ENCODE results near the gene WWOX. TPM values are rescaled to one million over a fixed set of nuclear protein-coding genes. Genes with fewer than 3 reads are reported as not detected.

Gene WWOX
- total and polyA plus RNA-seq, 2 donors = 15.4 to 23.9 TPM

DNA sequence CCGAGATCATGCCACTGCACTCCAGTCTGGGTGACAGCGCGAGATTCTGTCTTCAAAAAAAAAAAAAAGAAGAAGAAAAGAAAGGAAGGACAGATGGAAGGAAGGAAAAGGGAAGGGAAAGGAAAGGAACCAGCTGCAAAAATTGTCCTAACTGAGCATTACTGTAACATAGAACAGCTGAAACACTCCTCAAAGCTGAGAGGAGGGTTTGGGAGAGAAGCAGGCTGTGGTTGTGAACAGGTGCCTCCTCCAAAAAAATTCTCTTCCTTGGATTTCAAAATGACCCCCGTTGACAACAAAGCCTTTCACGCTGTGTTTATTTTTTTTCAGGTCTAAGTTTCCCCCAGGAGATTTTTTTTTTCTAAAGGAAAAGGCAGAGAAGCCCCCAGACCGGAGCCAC is 541.4 kb downstream of the WWOX start:
- no peaks in the 10 kb centered on the region for H3K4me1 ChIP-seq (ENCODE audit: control insufficient read depth in 2 of 2, insufficient read depth in 2 of 2, low read length in 2 of 2)

DNA sequence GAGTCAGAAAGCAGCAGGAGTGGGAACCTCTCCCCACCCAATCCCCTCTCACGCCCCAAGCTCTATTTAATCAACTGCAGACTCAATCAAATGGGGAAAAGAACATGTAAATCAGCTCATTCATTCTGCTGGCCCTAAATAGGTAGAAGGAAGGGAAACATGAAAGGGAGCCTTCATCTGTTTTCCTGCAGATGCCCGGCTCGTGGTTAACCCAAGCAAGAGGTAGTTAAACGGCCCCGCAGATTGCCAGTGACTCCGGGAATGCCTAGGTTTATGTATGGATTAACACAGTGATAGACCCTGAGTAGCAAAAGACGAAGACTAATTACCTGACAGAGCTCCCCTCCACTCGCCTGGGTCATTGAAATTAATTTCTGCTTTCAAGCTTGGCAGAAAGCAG is 542.0 kb downstream of the WWOX start:
- 26% methylated on average over 8 of the region's 8 CpGs for WGBS
- no peak overlapping the region for H3K27ac ChIP-seq (ENCODE audit: low read depth in 1 of 2, low read length in 1 of 2)
- no peak for DNase-seq (ENCODE audit: low read depth in 6 of 9, low spot score in 9 of 9)
- no peak overlapping the region for H3K4me3 ChIP-seq (ENCODE audit: low read length in 2 of 2)
- no peaks in the 10 kb centered on the region for H3K4me1 ChIP-seq (ENCODE audit: control insufficient read depth in 2 of 2, insufficient read depth in 2 of 2, low read length in 2 of 2)
- H3K27me3 ChIP-seq (ENCODE audit: control insufficient read depth in 2 of 2, insufficient read depth in 1 of 2, low read length in 1 of 2) = no peaks in the 10 kb centered on the region
- H3K36me3 ChIP-seq (ENCODE audit: control insufficient read depth in 2 of 2, insufficient read depth in 2 of 2, low read length in 1 of 2) = no peaks in the 10 kb centered on the region
- H3K9me3 ChIP-seq (ENCODE audit: control insufficient read depth in 2 of 2, insufficient read depth in 1 of 2, low read length in 1 of 2) = no peaks in the 10 kb centered on the region

More for the DNA sequence above, 541.4 kb downstream of the WWOX start:
- Histone ChIP-seq H3K9me3 (ENCODE audit: control insufficient read depth in 2 of 2, insufficient read depth in 1 of 2, low read length in 1 of 2) (no peaks in the 10 kb centered on the region), H3K27ac (ENCODE audit: low read depth in 1 of 2, low read length in 1 of 2) (no peak overlapping the region), H3K4me3 (ENCODE audit: low read length in 2 of 2) (no peak overlapping the region), H3K36me3 (ENCODE audit: control insufficient read depth in 2 of 2, insufficient read depth in 2 of 2, low read length in 1 of 2) (no peaks in the 10 kb centered on the region), H3K27me3 (ENCODE audit: control insufficient read depth in 2 of 2, insufficient read depth in 1 of 2, low read length in 1 of 2) (no peaks in the 10 kb centered on the region)
- 60% methylated on average over 6 of the region's 6 CpGs for WGBS
- DNase-seq (ENCODE audit: low read depth in 6 of 9, low spot score in 9 of 9) = no peak

DNA sequence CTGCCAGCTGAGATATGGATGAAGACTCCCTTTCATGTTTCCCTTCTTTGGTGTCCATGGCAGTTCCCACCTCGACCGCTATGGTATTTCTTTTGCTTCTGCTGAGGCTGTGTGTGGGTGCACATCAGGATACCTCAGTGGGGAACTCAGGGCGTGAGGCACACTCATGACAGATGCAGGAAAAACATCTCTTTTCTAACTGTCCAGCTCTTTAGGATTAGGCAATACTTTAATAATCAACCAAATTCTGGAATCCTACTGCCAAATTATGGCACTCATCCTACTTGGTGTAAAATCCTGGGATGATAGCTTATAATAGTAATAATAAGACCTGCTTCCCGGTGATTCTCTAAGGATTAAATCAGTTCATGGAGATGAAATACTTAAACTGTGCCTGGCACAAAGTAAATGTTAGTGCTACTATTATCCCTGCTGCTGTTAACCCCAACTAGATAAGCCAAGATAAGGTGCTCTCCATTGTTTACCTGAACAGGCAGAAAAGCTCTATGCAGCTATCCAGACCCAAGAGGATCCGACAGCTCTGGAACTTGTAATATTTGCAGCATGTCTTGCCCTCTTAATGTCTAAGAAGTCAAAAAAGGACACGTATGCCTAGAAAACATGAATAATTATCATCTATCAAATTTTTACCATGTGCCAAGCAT is 543.3 kb downstream of the WWOX start:
- WGBS = 95% methylated on average over 6 of the region's 6 CpGs
- no peaks in the 10 kb centered on the region for H3K27me3 ChIP-seq (ENCODE audit: control insufficient read depth in 2 of 2, insufficient read depth in 1 of 2, low read length in 1 of 2)
- no peaks in the 10 kb centered on the region for H3K4me1 ChIP-seq (ENCODE audit: control insufficient read depth in 2 of 2, insufficient read depth in 2 of 2, low read length in 2 of 2)
- H3K4me3 ChIP-seq (ENCODE audit: low read length in 2 of 2) = no peak overlapping the region
- no peaks in the 10 kb centered on the region for H3K36me3 ChIP-seq (ENCODE audit: control insufficient read depth in 2 of 2, insufficient read depth in 2 of 2, low read length in 1 of 2)
- DNase-seq (ENCODE audit: low read depth in 6 of 9, low spot score in 9 of 9) = no peak
- H3K27ac ChIP-seq (ENCODE audit: low read depth in 1 of 2, low read length in 1 of 2) = no peak overlapping the region
- no peaks in the 10 kb centered on the region for H3K9me3 ChIP-seq (ENCODE audit: control insufficient read depth in 2 of 2, insufficient read depth in 1 of 2, low read length in 1 of 2)

- no peak overlapping the region for H3K27ac ChIP-seq (ENCODE audit: low read depth in 1 of 2, low read length in 1 of 2)
- no peaks in the 10 kb centered on the region for H3K27me3 ChIP-seq (ENCODE audit: control insufficient read depth in 2 of 2, insufficient read depth in 1 of 2, low read length in 1 of 2)
- H3K4me1 ChIP-seq (ENCODE audit: control insufficient read depth in 2 of 2, insufficient read depth in 2 of 2, low read length in 2 of 2) = no peaks in the 10 kb centered on the region
- 92% methylated on average over 4 of the region's 4 CpGs for whole genome bisulfite sequencing
- DNase-seq (ENCODE audit: low read depth in 6 of 9, low spot score in 9 of 9) = no peak
- H3K36me3 ChIP-seq (ENCODE audit: control insufficient read depth in 2 of 2, insufficient read depth in 2 of 2, low read length in 1 of 2) = no peaks in the 10 kb centered on the region
- H3K9me3 ChIP-seq (ENCODE audit: control insufficient read depth in 2 of 2, insufficient read depth in 1 of 2, low read length in 1 of 2) = no peaks in the 10 kb centered on the region
- no peak overlapping the region for H3K4me3 ChIP-seq (ENCODE audit: low read length in 2 of 2)
Observed at GRCh38 chr16:78645657-78646056, 546.2 kb downstream of the WWOX start.

GRCh38 chr16:78647019-78647418 is 547.6 kb downstream of the WWOX start:
- no peaks in the 10 kb centered on the region for H3K36me3 ChIP-seq (ENCODE audit: control insufficient read depth in 2 of 2, insufficient read depth in 2 of 2, low read length in 1 of 2)
- DNase-seq (ENCODE audit: low read depth in 6 of 9, low spot score in 9 of 9) = no peak
- H3K4me3 ChIP-seq (ENCODE audit: low read length in 2 of 2) = no peak overlapping the region
- no peak overlapping the region for H3K27ac ChIP-seq (ENCODE audit: low read depth in 1 of 2, low read length in 1 of 2)
- 81% methylated on average over 3 of the region's 3 CpGs for WGBS
- H3K27me3 ChIP-seq (ENCODE audit: control insufficient read depth in 2 of 2, insufficient read depth in 1 of 2, low read length in 1 of 2) = no peaks in the 10 kb centered on the region
- no peaks in the 10 kb centered on the region for H3K9me3 ChIP-seq (ENCODE audit: control insufficient read depth in 2 of 2, insufficient read depth in 1 of 2, low read length in 1 of 2)
- no peaks in the 10 kb centered on the region for H3K4me1 ChIP-seq (ENCODE audit: control insufficient read depth in 2 of 2, insufficient read depth in 2 of 2, low read length in 2 of 2)

DNA sequence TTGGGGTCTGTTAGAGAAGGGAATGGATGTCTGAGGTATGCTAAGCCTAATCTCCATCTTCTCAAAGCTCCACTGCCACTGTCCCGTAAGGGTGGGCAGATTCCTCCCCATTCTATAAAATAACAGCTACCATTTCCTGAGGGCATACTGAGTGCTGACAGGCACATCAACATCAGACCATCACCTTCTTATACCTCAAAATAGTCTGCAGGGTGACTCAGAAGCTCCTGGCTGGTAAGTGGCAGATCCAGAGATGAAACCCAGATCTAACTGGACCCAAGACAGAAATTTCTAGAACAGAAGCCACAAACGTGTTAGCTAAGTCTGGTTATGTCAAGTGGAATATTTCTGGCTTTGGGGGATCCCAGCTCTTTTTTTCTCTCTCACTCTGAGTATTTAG is 548.0 kb downstream of the WWOX start:
- H3K36me3 ChIP-seq (ENCODE audit: control insufficient read depth in 2 of 2, insufficient read depth in 2 of 2, low read length in 1 of 2) = no peaks in the 10 kb centered on the region
- H3K27me3 ChIP-seq (ENCODE audit: control insufficient read depth in 2 of 2, insufficient read depth in 1 of 2, low read length in 1 of 2) = no peaks in the 10 kb centered on the region
- no peaks in the 10 kb centered on the region for H3K4me1 ChIP-seq (ENCODE audit: control insufficient read depth in 2 of 2, insufficient read depth in 2 of 2, low read length in 2 of 2)
- DNase-seq (ENCODE audit: low read depth in 6 of 9, low spot score in 9 of 9) = no peak
- H3K27ac ChIP-seq (ENCODE audit: low read depth in 1 of 2, low read length in 1 of 2) = no peak overlapping the region
- no peaks in the 10 kb centered on the region for H3K9me3 ChIP-seq (ENCODE audit: control insufficient read depth in 2 of 2, insufficient read depth in 1 of 2, low read length in 1 of 2)
- no peak overlapping the region for H3K4me3 ChIP-seq (ENCODE audit: low read length in 2 of 2)
- WGBS = 97% methylated on average over 2 of the region's 2 CpGs

GRCh38 chr16:78648517-78648916 is 549.1 kb downstream of the WWOX start:
- Histone ChIP-seq H3K9me3 (ENCODE audit: control insufficient read depth in 2 of 2, insufficient read depth in 1 of 2, low read length in 1 of 2) (no peaks in the 10 kb centered on the region), H3K36me3 (ENCODE audit: control insufficient read depth in 2 of 2, insufficient read depth in 2 of 2, low read length in 1 of 2) (no peaks in the 10 kb centered on the region), H3K27ac (ENCODE audit: low read depth in 1 of 2, low read length in 1 of 2) (no peak overlapping the region), H3K4me3 (ENCODE audit: low read length in 2 of 2) (no peak overlapping the region), H3K4me1 (ENCODE audit: control insufficient read depth in 2 of 2, insufficient read depth in 2 of 2, low read length in 2 of 2) (no peaks in the 10 kb centered on the region), H3K27me3 (ENCODE audit: control insufficient read depth in 2 of 2, insufficient read depth in 1 of 2, low read length in 1 of 2) (no peaks in the 10 kb centered on the region)
- DNase-seq (ENCODE audit: low read depth in 6 of 9, low spot score in 9 of 9) = no peak
- WGBS = 90% methylated on average over 3 of the region's 3 CpGs

GRCh38 chr16:78650339-78651074 is 551.1 kb downstream of the WWOX start:
- Histone ChIP-seq H3K4me1 (ENCODE audit: control insufficient read depth in 2 of 2, insufficient read depth in 2 of 2, low read length in 2 of 2) (no peaks in the 10 kb centered on the region), H3K9me3 (ENCODE audit: control insufficient read depth in 2 of 2, insufficient read depth in 1 of 2, low read length in 1 of 2) (no peaks in the 10 kb centered on the region), H3K4me3 (ENCODE audit: low read length in 2 of 2) (no peak overlapping the region), H3K36me3 (ENCODE audit: control insufficient read depth in 2 of 2, insufficient read depth in 2 of 2, low read length in 1 of 2) (no peaks in the 10 kb centered on the region), H3K27me3 (ENCODE audit: control insufficient read depth in 2 of 2, insufficient read depth in 1 of 2, low read length in 1 of 2) (no peaks in the 10 kb centered on the region), H3K27ac (ENCODE audit: low read depth in 1 of 2, low read length in 1 of 2) (no peak overlapping the region)
- 96% methylated on average over 8 of the region's 8 CpGs for WGBS
- no peak for DNase-seq (ENCODE audit: low read depth in 6 of 9, low spot score in 9 of 9)

DNA sequence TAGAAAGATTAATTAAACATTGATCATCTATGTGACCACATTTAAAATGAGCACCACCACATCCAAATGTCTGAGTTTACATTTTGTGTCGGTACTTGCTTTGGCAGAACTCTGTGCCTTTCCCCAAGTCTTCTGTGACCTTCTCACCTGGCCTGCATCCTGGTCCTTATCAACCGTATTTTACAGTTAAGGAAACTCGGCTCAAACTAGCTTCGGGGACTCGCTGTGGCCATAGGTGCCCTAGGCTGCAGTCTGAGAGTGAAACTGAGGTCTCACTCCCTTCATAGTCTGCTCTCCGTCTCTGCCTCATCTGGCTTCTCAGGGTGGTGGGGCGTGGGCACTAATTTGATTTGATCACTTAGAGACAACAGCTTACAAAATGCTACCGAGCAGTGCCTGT is 555.5 kb downstream of the WWOX start:
- Histone ChIP-seq H3K27me3 (ENCODE audit: control insufficient read depth in 2 of 2, insufficient read depth in 1 of 2, low read length in 1 of 2) (no peaks in the 10 kb centered on the region), H3K9me3 (ENCODE audit: control insufficient read depth in 2 of 2, insufficient read depth in 1 of 2, low read length in 1 of 2) (no peaks in the 10 kb centered on the region), H3K36me3 (ENCODE audit: control insufficient read depth in 2 of 2, insufficient read depth in 2 of 2, low read length in 1 of 2) (no peaks in the 10 kb centered on the region), H3K4me1 (ENCODE audit: control insufficient read depth in 2 of 2, insufficient read depth in 2 of 2, low read length in 2 of 2) (no peaks in the 10 kb centered on the region), H3K27ac (ENCODE audit: low read depth in 1 of 2, low read length in 1 of 2) (no peak overlapping the region), H3K4me3 (ENCODE audit: low read length in 2 of 2) (no peak overlapping the region)
- 96% methylated on average over 8 of the region's 8 CpGs for WGBS
- no peak for DNase-seq (ENCODE audit: low read depth in 6 of 9, low spot score in 9 of 9)
